HG03280 (cell line): ENCODE data around the gene PTCRA.
"Not testable (repeated sequence)": the region's sequence is repeated elsewhere in the genome, so short reads cannot be mapped to it uniquely, and the experiment has no call there.

Experiments
- ATAC-seq: cut with Tn5 transposase; IDR thresholded peaks from one replicate; pipeline ENCODE4 v1.9.1; 2021; ENCODE audit warnings: mild to moderate bottlenecking, moderate library complexity; ENCODE audit not compliant: unreplicated experiment

The PTCRA gene

GRCh38 chr6:42902429-42903263 is 13.2 kb upstream of the PTCRA start:
- ATAC-seq, result not testable (repeated sequence)

GRCh38 chr6:42904467-42904866 is 11.4 kb upstream of the PTCRA start:
- ATAC-seq, result no peak

- ATAC-seq, result no peak
Measured at GRCh38 chr6:42907336-42907735, 8.5 kb upstream of the PTCRA start.

- no peak for ATAC-seq
Measured at GRCh38 chr6:42909835-42910234, 6.0 kb upstream of the PTCRA start.

GRCh38 chr6:42911171-42912021 is 4.5 kb upstream of the PTCRA start:
- ATAC-seq, result no peak

GRCh38 chr6:42914546-42914945 is 1.3 kb upstream of the PTCRA start:
- no peak for ATAC-seq

GRCh38 chr6:42916288-42916687 is 435 bp downstream of the PTCRA start:
- ATAC-seq, result no peak

GRCh38 chr6:42921801-42922200 is 5.9 kb downstream of the PTCRA start:
- no peak for ATAC-seq

GRCh38 chr6:42923666-42924065 is 7.8 kb downstream of the PTCRA start:
- no peak for ATAC-seq

- no peak for ATAC-seq
Measured at GRCh38 chr6:42925248-42925857, 9.5 kb downstream of the PTCRA start.

- peak; percentile 79 for ATAC-seq
Measured at GRCh38 chr6:42928986-42929820, 13.3 kb downstream of the PTCRA start, which contains the start of gene CNPY3. CNPY3 (plus strand) TSS chr6:42929480; CDS start chr6:42929571, 91 bp downstream.

- peak; percentile 50 for ATAC-seq
Measured at GRCh38 chr6:42929821-42930360, 14.0 kb downstream of the PTCRA start.

- ATAC-seq, result no peak
Measured at GRCh38 chr6:42932412-42932811, 16.6 kb downstream of the PTCRA start.

- ATAC-seq, result no peak
Measured at GRCh38 chr6:42933205-42933604, 17.4 kb downstream of the PTCRA start.

- ATAC-seq, result no peak
Measured at GRCh38 chr6:42935322-42935721, 19.5 kb downstream of the PTCRA start.

- no peak for ATAC-seq
Measured at GRCh38 chr6:42936398-42936797, 20.5 kb downstream of the PTCRA start.

GRCh38 chr6:42937548-42938427 is 21.9 kb downstream of the PTCRA start:
- ATAC-seq, result no peak

GRCh38 chr6:42938428-42938796 is 22.6 kb downstream of the PTCRA start:
- no peak for ATAC-seq
